Measurements from ENCODE around the gene RAB40B. TPM values are rescaled to one million over a fixed set of nuclear protein-coding genes. Genes with fewer than 3 reads are reported as not detected.

Gene RAB40B
- total and polyA plus RNA-seq, 4 donors: 2.9 to 12.1 (median 10.5) TPM

DNA sequence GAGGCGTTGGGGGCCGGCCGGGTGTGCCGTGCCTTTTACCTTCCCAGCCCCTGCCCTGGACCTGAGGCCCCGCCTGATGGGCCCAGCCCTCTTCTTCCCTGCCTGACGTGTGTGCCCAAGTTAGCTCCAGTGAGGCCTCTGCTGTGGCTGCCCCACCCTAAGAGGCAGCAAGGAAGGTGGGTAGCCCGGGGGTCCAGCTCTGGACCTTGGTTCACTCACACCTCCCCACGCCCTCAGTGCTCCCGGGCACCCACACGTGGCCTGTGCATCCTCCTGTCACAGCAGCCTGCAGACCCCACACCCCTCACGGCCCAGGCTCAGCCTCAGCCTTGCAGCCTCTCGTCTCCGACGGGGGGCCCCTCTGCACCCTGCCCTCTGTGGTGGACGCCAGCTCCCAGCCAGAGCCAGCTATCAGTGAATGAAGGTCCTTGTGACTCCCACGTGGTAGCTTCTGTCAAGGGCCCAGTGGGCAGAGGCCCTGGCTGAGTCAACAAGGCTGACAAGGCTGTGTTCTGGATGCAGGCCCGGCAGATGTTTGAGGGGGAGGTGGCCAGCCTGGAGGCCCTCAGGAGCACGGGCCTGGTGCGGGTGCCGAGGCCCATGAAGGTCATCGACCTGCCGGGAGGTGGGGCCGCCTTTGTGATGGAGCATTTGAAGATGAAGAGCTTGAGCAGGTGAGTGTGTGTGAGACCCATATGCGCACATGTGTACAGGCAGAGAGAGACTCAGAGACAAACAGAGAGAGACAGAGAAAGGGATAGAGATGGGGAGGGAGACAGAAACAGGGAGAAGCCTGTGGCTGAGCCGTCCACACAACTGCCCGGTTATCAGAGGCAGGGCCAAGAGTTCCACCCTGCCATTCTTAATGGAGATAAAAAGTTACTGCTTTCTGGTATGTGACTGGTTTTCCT, 39.7 kb upstream of the RAB40B start:
- Histone ChIP-seq H3K36me3 (ENCODE audit: control insufficient read depth in 4 of 4, insufficient read depth in 3 of 4, low read depth in 1 of 4, low read length in 3 of 4) (peaks cover 3 to 18% (median 16%) of the 10 kb centered on the region in 4 donors), H3K9me3 (ENCODE audit: control insufficient read depth in 4 of 4, low read length in 3 of 4) (peaks cover 0 to 4% (median under 1%) of the 10 kb centered on the region in 4 donors), H3K27ac (ENCODE audit: low read depth in 1 of 2, low read length in 2 of 2) (peak overlapping the region; percentile 62 to 80), H3K9ac (ENCODE audit: low read depth in 1 of 2, low read length in 2 of 2) (no peak overlapping the region), H3K27me3 (ENCODE audit: control insufficient read depth in 4 of 4, insufficient read depth in 4 of 4, low read length in 3 of 4) (no peaks in the 10 kb centered on the region), H3K4me3 (ENCODE audit: low read depth in 1 of 3, low read length in 3 of 3) (no peak overlapping the region), H3K4me1 (ENCODE audit: control insufficient read depth in 4 of 4, insufficient read depth in 4 of 4, low read length in 3 of 4) (peaks cover 16 to 55% (median 28%) of the 10 kb centered on the region in 4 donors)
- WGBS: 35% methylated on average over 26 of the region's 26 CpGs
- TF ChIP-seq FOXA2 (IDR thresholded peaks at IDR 0.05): peak; percentile 99
- TF ChIP-seq EGR1 (IDR thresholded peaks at IDR 0.05; ENCODE audit: low read depth in 2 of 2): peak in 1 of 2 donors; percentile 81
- TF ChIP-seq JUND (IDR thresholded peaks at IDR 0.05): peak in 1 of 2 donors; percentile 80
- peak; percentile 95 to 98 for TF ChIP-seq RXRA (IDR thresholded peaks at IDR 0.05)
- TF ChIP-seq, protein P1, sequence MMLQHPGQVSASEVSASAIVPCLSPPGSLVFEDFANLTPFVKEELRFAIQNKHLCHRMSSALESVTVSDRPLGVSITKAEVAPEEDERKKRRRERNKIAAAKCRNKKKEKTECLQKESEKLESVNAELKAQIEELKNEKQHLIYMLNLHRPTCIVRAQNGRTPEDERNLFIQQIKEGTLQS (IDR thresholded peaks at IDR 0.05): no peak
- peak; percentile 78 to 90 for TF ChIP-seq HNF4A (conservative IDR thresholded peaks at IDR 0.05)
- TF ChIP-seq, protein P2, sequence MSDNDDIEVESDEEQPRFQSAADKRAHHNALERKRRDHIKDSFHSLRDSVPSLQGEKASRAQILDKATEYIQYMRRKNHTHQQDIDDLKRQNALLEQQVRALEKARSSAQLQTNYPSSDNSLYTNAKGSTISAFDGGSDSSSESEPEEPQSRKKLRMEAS (IDR thresholded peaks at IDR 0.05): peak; percentile 90
- peak in 1 of 2 donors; percentile 25 for TF ChIP-seq GABPA (IDR thresholded peaks at IDR 0.05 in 1 of 2, conservative IDR thresholded peaks at IDR 0.05 in 1 of 2)
- peak; percentile 58 for TF ChIP-seq YY1 (IDR thresholded peaks at IDR 0.05)
- peak; percentile 99 for TF ChIP-seq FOXA1 (IDR thresholded peaks at IDR 0.05)
- no peak for TF ChIP-seq NR2F2 (IDR thresholded peaks at IDR 0.05)
- TF ChIP-seq, protein P3, sequence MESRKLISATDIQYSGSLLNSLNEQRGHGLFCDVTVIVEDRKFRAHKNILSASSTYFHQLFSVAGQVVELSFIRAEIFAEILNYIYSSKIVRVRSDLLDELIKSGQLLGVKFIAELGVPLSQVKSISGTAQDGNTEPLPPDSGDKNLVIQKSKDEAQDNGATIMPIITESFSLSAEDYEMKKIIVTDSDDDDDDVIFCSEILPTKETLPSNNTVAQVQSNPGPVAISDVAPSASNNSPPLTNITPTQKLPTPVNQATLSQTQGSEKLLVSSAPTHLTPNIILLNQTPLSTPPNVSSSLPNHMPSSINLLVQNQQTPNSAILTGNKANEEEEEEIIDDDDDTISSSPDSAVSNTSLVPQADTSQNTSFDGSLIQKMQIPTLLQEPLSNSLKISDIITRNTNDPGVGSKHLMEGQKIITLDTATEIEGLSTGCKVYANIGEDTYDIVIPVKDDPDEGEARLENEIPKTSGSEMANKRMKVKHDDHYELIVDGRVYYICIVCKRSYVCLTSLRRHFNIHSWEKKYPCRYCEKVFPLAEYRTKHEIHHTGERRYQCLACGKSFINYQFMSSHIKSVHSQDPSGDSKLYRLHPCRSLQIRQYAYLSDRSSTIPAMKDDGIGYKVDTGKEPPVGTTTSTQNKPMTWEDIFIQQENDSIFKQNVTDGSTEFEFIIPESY (IDR thresholded peaks at IDR 0.05): no peak
- peak; percentile 28 to 56 for TF ChIP-seq RAD21 (IDR thresholded peaks at IDR 0.05)
- TF ChIP-seq, protein P4, sequence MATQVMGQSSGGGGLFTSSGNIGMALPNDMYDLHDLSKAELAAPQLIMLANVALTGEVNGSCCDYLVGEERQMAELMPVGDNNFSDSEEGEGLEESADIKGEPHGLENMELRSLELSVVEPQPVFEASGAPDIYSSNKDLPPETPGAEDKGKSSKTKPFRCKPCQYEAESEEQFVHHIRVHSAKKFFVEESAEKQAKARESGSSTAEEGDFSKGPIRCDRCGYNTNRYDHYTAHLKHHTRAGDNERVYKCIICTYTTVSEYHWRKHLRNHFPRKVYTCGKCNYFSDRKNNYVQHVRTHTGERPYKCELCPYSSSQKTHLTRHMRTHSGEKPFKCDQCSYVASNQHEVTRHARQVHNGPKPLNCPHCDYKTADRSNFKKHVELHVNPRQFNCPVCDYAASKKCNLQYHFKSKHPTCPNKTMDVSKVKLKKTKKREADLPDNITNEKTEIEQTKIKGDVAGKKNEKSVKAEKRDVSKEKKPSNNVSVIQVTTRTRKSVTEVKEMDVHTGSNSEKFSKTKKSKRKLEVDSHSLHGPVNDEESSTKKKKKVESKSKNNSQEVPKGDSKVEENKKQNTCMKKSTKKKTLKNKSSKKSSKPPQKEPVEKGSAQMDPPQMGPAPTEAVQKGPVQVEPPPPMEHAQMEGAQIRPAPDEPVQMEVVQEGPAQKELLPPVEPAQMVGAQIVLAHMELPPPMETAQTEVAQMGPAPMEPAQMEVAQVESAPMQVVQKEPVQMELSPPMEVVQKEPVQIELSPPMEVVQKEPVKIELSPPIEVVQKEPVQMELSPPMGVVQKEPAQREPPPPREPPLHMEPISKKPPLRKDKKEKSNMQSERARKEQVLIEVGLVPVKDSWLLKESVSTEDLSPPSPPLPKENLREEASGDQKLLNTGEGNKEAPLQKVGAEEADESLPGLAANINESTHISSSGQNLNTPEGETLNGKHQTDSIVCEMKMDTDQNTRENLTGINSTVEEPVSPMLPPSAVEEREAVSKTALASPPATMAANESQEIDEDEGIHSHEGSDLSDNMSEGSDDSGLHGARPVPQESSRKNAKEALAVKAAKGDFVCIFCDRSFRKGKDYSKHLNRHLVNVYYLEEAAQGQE (IDR thresholded peaks at IDR 0.05): no peak
- TF ChIP-seq, protein P5, sequence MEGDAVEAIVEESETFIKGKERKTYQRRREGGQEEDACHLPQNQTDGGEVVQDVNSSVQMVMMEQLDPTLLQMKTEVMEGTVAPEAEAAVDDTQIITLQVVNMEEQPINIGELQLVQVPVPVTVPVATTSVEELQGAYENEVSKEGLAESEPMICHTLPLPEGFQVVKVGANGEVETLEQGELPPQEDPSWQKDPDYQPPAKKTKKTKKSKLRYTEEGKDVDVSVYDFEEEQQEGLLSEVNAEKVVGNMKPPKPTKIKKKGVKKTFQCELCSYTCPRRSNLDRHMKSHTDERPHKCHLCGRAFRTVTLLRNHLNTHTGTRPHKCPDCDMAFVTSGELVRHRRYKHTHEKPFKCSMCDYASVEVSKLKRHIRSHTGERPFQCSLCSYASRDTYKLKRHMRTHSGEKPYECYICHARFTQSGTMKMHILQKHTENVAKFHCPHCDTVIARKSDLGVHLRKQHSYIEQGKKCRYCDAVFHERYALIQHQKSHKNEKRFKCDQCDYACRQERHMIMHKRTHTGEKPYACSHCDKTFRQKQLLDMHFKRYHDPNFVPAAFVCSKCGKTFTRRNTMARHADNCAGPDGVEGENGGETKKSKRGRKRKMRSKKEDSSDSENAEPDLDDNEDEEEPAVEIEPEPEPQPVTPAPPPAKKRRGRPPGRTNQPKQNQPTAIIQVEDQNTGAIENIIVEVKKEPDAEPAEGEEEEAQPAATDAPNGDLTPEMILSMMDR (IDR thresholded peaks at IDR 0.05; ENCODE audit: low read depth, low read length, missing input control): no peak
- no peak for TF ChIP-seq TAF1 (conservative IDR thresholded peaks at IDR 0.05)
- TF ChIP-seq SP1 (IDR thresholded peaks at IDR 0.05): peak; percentile 81
- TF ChIP-seq HNF4G (IDR thresholded peaks at IDR 0.05): no peak
- DNase-seq (ENCODE audit: low spot score): peak; percentile 69

All from liver (tissue), 9 donors.